RWPE2 (cell line): ENCODE data around the gene PLVAP.

Experiments used
- ATAC-seq: fragments of 200-7000 bp; cut with Tn5 transposase; 3 replicates; pipeline ENCODE4 v1.9.1; 2021; ENCODE audit warnings: low read depth
- DNase-seq: peaks from one replicate; pipeline ENCODE4 v3.0.0-alpha.2; 2020; ENCODE audit warnings: low spot score
- H3K27ac ChIP-seq: fragments of 450-650 bp; 2 replicates; pipeline ENCODE4 v1.5.1; 2017; ENCODE audit warnings: mild to moderate bottlenecking; ENCODE audit not compliant: poor library complexity, severe bottlenecking
- H3K27me3 ChIP-seq: fragments of 250-450 bp; sonication (Bioruptor Pico); 2 replicates; pipeline ENCODE4 v1.5.1; 2021; ENCODE audit warnings: mild to moderate bottlenecking, moderate library complexity; ENCODE audit not compliant: insufficient read depth, poor library complexity, severe bottlenecking
- H3K36me3 ChIP-seq: fragments of 250-450 bp; sonication (Bioruptor Pico); 2 replicates; pipeline ENCODE4 v1.5.1; 2020; ENCODE audit warnings: low read depth, mild to moderate bottlenecking, moderate library complexity
- H3K4me1 ChIP-seq: fragments of 250-450 bp; sonication (Bioruptor Pico); 2 replicates; pipeline ENCODE4 v1.5.1; 2021; ENCODE audit warnings: mild to moderate bottlenecking, moderate library complexity; ENCODE audit not compliant: insufficient read depth, poor library complexity, severe bottlenecking
- H3K4me3 ChIP-seq: fragments of 250-450 bp; sonication (Bioruptor Pico); 2 replicates; pipeline ENCODE4 v1.5.1; 2021; ENCODE audit warnings: mild to moderate bottlenecking, moderate library complexity; ENCODE audit not compliant: severe bottlenecking
- H3K9me3 ChIP-seq: fragments of 250-450 bp; sonication (Bioruptor Pico); 2 replicates; pipeline ENCODE4 v1.5.1; 2021; ENCODE audit warnings: mild to moderate bottlenecking, moderate library complexity; ENCODE audit not compliant: severe bottlenecking
- CTCF ChIP-seq: fragments of 450-650 bp; IDR thresholded peaks from one replicate; pipeline ENCODE4 v1.5.1; 2017; ENCODE audit warnings: mild to moderate bottlenecking, moderate library complexity; ENCODE audit not compliant: poor library complexity, severe bottlenecking

PLVAP gene

GRCh38 chr19:17359905-17360800, 17.0 kb downstream of the PLVAP start:
- DNase-seq (no peak), ATAC-seq (no peak)
- H3K4me3 ChIP-seq, result no peak overlapping the region
- no peaks in the 10 kb centered on the region for H3K27me3 ChIP-seq
- H3K4me1 ChIP-seq, result no peaks in the 10 kb centered on the region
- no peaks in the 10 kb centered on the region for H3K36me3 ChIP-seq
- TF ChIP-seq CTCF, result no peak
- no peak overlapping the region for H3K27ac ChIP-seq
- H3K9me3 ChIP-seq, result no peaks in the 10 kb centered on the region

- Histone ChIP-seq H3K4me1 (no peaks in the 10 kb centered on the region), H3K27me3 (no peaks in the 10 kb centered on the region), H3K9me3 (no peaks in the 10 kb centered on the region), H3K27ac (no peak overlapping the region), H3K36me3 (no peaks in the 10 kb centered on the region), H3K4me3 (no peak overlapping the region)
- no peak for TF ChIP-seq CTCF
- no peak for DNase-seq
- ATAC-seq, result no peak
Measured at GRCh38 chr19:17358395-17358794, 18.7 kb downstream of the PLVAP start.

- Histone ChIP-seq H3K27me3 (no peaks in the 10 kb centered on the region), H3K27ac (no peak overlapping the region), H3K36me3 (no peaks in the 10 kb centered on the region), H3K4me1 (no peaks in the 10 kb centered on the region), H3K9me3 (no peaks in the 10 kb centered on the region), H3K4me3 (no peak overlapping the region)
- ATAC-seq (no peak), DNase-seq (no peak)
- no peak for TF ChIP-seq CTCF
Measured at GRCh38 chr19:17357724-17358123, 19.4 kb downstream of the PLVAP start.

- Histone ChIP-seq H3K27me3 (no peaks in the 10 kb centered on the region), H3K27ac (no peak overlapping the region), H3K4me1 (no peaks in the 10 kb centered on the region), H3K36me3 (no peaks in the 10 kb centered on the region), H3K4me3 (no peak overlapping the region), H3K9me3 (no peaks in the 10 kb centered on the region)
- TF ChIP-seq CTCF, result no peak
- no peak for ATAC-seq
- DNase-seq, result no peak
Measured at GRCh38 chr19:17357078-17357666, 20.0 kb downstream of the PLVAP start.

GRCh38 chr19:17353386-17353785, 23.8 kb downstream of the PLVAP start:
- TF ChIP-seq CTCF, result no peak
- Histone ChIP-seq H3K4me3 (no peak overlapping the region), H3K9me3 (no peaks in the 10 kb centered on the region), H3K27ac (no peak overlapping the region), H3K4me1 (no peaks in the 10 kb centered on the region), H3K27me3 (no peaks in the 10 kb centered on the region), H3K36me3 (no peaks in the 10 kb centered on the region)
- ATAC-seq (no peak), DNase-seq (no peak)
